B cell (primary cell): Measurements from ENCODE around the gene NLGN1. TPM values are rescaled to one million over a fixed set of nuclear protein-coding genes. Genes with fewer than 3 reads are reported as not detected.

ENCODE experiments used
- ATAC-seq: fragments of 200-7000 bp; cut with Tn5 transposase; one replicate; pipeline ENCODE4 v1.10.0; 2021; ENCODE audit warnings: low read depth, mild to moderate bottlenecking, moderate number of reproducible peaks, moderate library complexity
- CTCF ChIA-PET: fragments of 350-600 bp; sonication (Branson Sonifier 250); formaldehyde crosslinking; loops from one replicate; lab custom pipeline; 2021; ENCODE audit warnings: antibody characterized with exemption, inconsistent platforms; lab: Charles Lee
- POLR2A ChIA-PET: fragments of 350-600 bp; sonication (Branson Sonifier 250); formaldehyde crosslinking; loops from one replicate; lab custom pipeline; 2021; ENCODE audit warnings: antibody characterized with exemption; lab: Charles Lee
- DNase-seq: peaks from one replicate; pipeline ENCODE4 v3.0.0; 2013
- H2AFZ ChIP-seq: 2 replicates; pipeline ENCODE4 v1.6.1; 2012; ENCODE audit warnings: mild to moderate bottlenecking, low read depth, low read length; ENCODE audit not compliant: insufficient read depth, poor library complexity, severe bottlenecking
- H3K27ac ChIP-seq, 2 donors: 1 replicate in 1 of 2; 2 replicates in 1 of 2; pipeline ENCODE4 v1.5.1; 2012 to 2013; ENCODE audit warnings: low read length in 2 of 2, mild to moderate bottlenecking in 2 of 2, moderate library complexity in 1 of 2
- H3K27me3 ChIP-seq, 4 experiments: fragments of 200-600 bp in 1 of 4; sonication (generic) in 1 of 4; replicated peaks in 1 of 4; 1 replicate in 2 of 4; 2 replicates in 2 of 4; pipeline versions ENCODE4 v1.6.1 to v1.7.0; 2013 to 2016; ENCODE audit warnings: low read length in 3 of 4, mild to moderate bottlenecking in 2 of 4, mixed read lengths in 1 of 4, moderate library complexity in 1 of 4; ENCODE audit not compliant: insufficient read depth in 4 of 4, control insufficient read depth in 3 of 4; ENCODE audit errors: control extremely low read depth in 1 of 4
- H3K36me3 ChIP-seq, 2 experiments: replicated peaks in 1 of 2; 1 replicate in 1 of 2; 2 replicates in 1 of 2; pipeline versions ENCODE4 v1.6.1 to v1.7.1; 2013; ENCODE audit warnings: low read length in 1 of 2; ENCODE audit not compliant: insufficient read depth in 2 of 2, control insufficient read depth in 1 of 2; ENCODE audit errors: control extremely low read depth in 1 of 2, extremely low read depth in 1 of 2
- H3K4me1 ChIP-seq, 2 donors: fragments of 200-600 bp in 1 of 2; sonication (generic) in 1 of 2; 1 replicate in 1 of 2; 2 replicates in 1 of 2; pipeline versions ENCODE4 v1.5.1 to v1.6.1; 2013 to 2017; ENCODE audit warnings: low read length in 2 of 2; ENCODE audit not compliant: control insufficient read depth in 2 of 2, insufficient read depth in 2 of 2
- H3K4me2 ChIP-seq: replicated peaks from 2 replicates; pipeline ENCODE3; 2012; ENCODE audit warnings: mild to moderate bottlenecking, low read depth, low read length; ENCODE audit not compliant: poor library complexity, severe bottlenecking
- H3K4me3 ChIP-seq, 5 experiments: fragments of 200-600 bp in 1 of 5; sonication (generic) in 1 of 5; 1 replicate in 3 of 5; 2 replicates in 2 of 5; pipeline versions ENCODE4 v1.5.1 to v1.7.0; 2011 to 2016; ENCODE audit warnings: low read length in 4 of 5, mild to moderate bottlenecking in 4 of 5, low read depth in 2 of 5, control low read depth in 1 of 5, moderate library complexity in 1 of 5; ENCODE audit not compliant: insufficient read depth in 1 of 5; ENCODE audit errors: control extremely low read depth in 1 of 5, extremely low read depth in 1 of 5
- H3K79me2 ChIP-seq: fragments of 200-600 bp; sonication (generic); one replicate; pipeline ENCODE4 v1.6.0; 2016; ENCODE audit warnings: low read length; ENCODE audit not compliant: control insufficient read depth, insufficient read depth
- H3K9ac ChIP-seq: fragments of 200-600 bp; sonication (generic); 2 replicates; pipeline ENCODE4 v1.6.1; 2017; ENCODE audit warnings: mild to moderate bottlenecking, low read length, moderate library complexity
- H3K9me3 ChIP-seq, 3 donors: one replicate each; pipeline versions ENCODE4 v1.6.1 to v1.7.1; 2013; ENCODE audit warnings: low read length in 2 of 3; ENCODE audit not compliant: control insufficient read depth in 2 of 3, insufficient read depth in 1 of 3; ENCODE audit errors: control extremely low read depth in 1 of 3
- H4K20me1 ChIP-seq: 2 replicates; pipeline ENCODE4 v1.6.0; 2012; ENCODE audit warnings: mild to moderate bottlenecking, low read length; ENCODE audit not compliant: insufficient read depth, control insufficient read depth, poor library complexity, severe bottlenecking
- H3K27ac Mint-ChIP-seq: one replicate; pipeline ENCODE4 v1.8.0; 2021; ENCODE audit warnings: mixed read lengths
- H3K27me3 Mint-ChIP-seq: one replicate; pipeline ENCODE4 v1.8.0; 2021; ENCODE audit warnings: mixed read lengths
- H3K4me1 Mint-ChIP-seq: one replicate; pipeline ENCODE4 v1.8.0; 2021; ENCODE audit warnings: mixed read lengths
- H3K4me3 Mint-ChIP-seq: one replicate; pipeline ENCODE4 v1.8.0; 2021; ENCODE audit warnings: mixed read lengths
- H3K9me3 Mint-ChIP-seq: one replicate; pipeline ENCODE4 v1.8.0; 2022; ENCODE audit warnings: mixed read lengths; ENCODE audit not compliant: insufficient read depth
- CTCF ChIP-seq: fragments of 200-600 bp; IDR thresholded peaks from one replicate; pipeline ENCODE4 v1.8.0; 2022; ENCODE audit warnings: antibody characterized with exemption, mild to moderate bottlenecking
- EZH2 ChIP-seq: IDR thresholded peaks from 2 replicates; pipeline ENCODE4 v1.6.1; 2012; ENCODE audit warnings: borderline replicate concordance, low read depth, mild to moderate bottlenecking, moderate library complexity, low read length; ENCODE audit not compliant: insufficient read depth, poor library complexity, severe bottlenecking
- WGBS: methylation state at CpG from one replicate; pipeline ENCODE4 v1.1.5; 2013; ENCODE audit warnings: missing lambda C conversion rate; ENCODE audit not compliant: insufficient coverage; 5-methylcytosine and 5-hydroxymethylcytosine counted together
- intact Hi-C: fragments of 100-400 bp; cut with micrococcal nuclease; formaldehyde crosslinking; loops from one replicate; pipeline ENCODE4 v1.10.0; 2022
- polyA plus RNA-seq: library from polyadenylated mRNA; depleted of rRNA; stranded (reverse); fragments of >200 nt; gene quantifications from 2 replicates; pipeline ENCODE4 v1.2.3, GENCODE V29; 2012
- total RNA-seq, 2 donors: library from RNA; stranded (reverse); fragments of 120-200 nt in 1 of 2; gene quantifications; 1 replicate in 1 of 2; 2 replicates in 1 of 2; pipeline versions ENCODE4 v1.2.3 to v1.2.4, GENCODE V29; 2013 to 2022

The NLGN1 gene
- total and polyA plus RNA-seq, 2 donors (not counting 1 experiment from before 2014, with no cell fraction given), result not detected

GRCh38 chr3:173780067-173780466 lies 382.5 kb downstream of the NLGN1 start:
- Histone ChIP-seq H4K20me1 (no peaks in the 10 kb centered on the region), H3K4me2 (no peak overlapping the region), H3K27ac (no peak overlapping the region), H3K9me3 (no peaks in the 10 kb centered on the region), H3K4me1 (no peaks in the 10 kb centered on the region), H3K79me2 (no peaks in the 10 kb centered on the region), H3K9ac (no peak overlapping the region), H3K27me3 (no peaks in the 10 kb centered on the region), H3K4me3 (no peak overlapping the region), H2AFZ (no peak overlapping the region), H3K36me3 (no peaks in the 10 kb centered on the region)
- no peak for ATAC-seq
- H3K9me3 Mint-ChIP-seq, result no peaks in the 10 kb centered on the region
- no peak overlapping the region for H3K27ac Mint-ChIP-seq
- H3K27me3 Mint-ChIP-seq, result no peaks in the 10 kb centered on the region
- intact Hi-C loops, result no loop called here
- CTCF ChIA-PET, result no interaction called here
- no peak overlapping the region for H3K4me3 Mint-ChIP-seq
- POLR2A ChIA-PET, result no interaction called here
- H3K4me1 Mint-ChIP-seq, result no peaks in the 10 kb centered on the region
- DNase-seq, result no peak
- TF ChIP-seq CTCF (no peak), EZH2 (no peak)
- no CpG with 5 or more reads among the region's 3 CpGs for WGBS

- no peak overlapping the region for H3K27ac Mint-ChIP-seq
- 100% methylated on average over 2 of the region's 3 CpGs for WGBS
- Histone ChIP-seq H2AFZ (no peak overlapping the region), H4K20me1 (no peaks in the 10 kb centered on the region), H3K4me2 (no peak overlapping the region), H3K27ac (no peak overlapping the region), H3K4me3 (no peak overlapping the region), H3K36me3 (no peaks in the 10 kb centered on the region), H3K9me3 (no peaks in the 10 kb centered on the region), H3K4me1 (no peaks in the 10 kb centered on the region), H3K9ac (no peak overlapping the region), H3K27me3 (no peaks in the 10 kb centered on the region), H3K79me2 (no peaks in the 10 kb centered on the region)
- CTCF ChIA-PET, result no interaction called here
- no peaks in the 10 kb centered on the region for H3K4me1 Mint-ChIP-seq
- H3K4me3 Mint-ChIP-seq, result no peak overlapping the region
- no peak for DNase-seq
- H3K9me3 Mint-ChIP-seq, result no peaks in the 10 kb centered on the region
- POLR2A ChIA-PET, result no interaction called here
- no peak for ATAC-seq
- intact Hi-C loops, result no loop called here
- H3K27me3 Mint-ChIP-seq, result no peaks in the 10 kb centered on the region
- TF ChIP-seq CTCF (no peak), EZH2 (no peak)
These were observed 387.5 kb downstream of the NLGN1 start for GRCh38 chr3:173785004-173785403.
